Raji (cell line): ENCODE results near the gene EID3.

Experiments
- POLR2A ChIP-seq: IDR thresholded peaks from 2 replicates; pipeline ENCODE4 v1.6.1; 2011; ENCODE audit warnings: low read depth, low read length, control low read depth; ENCODE audit not compliant: insufficient read depth

Gene EID3

DNA sequence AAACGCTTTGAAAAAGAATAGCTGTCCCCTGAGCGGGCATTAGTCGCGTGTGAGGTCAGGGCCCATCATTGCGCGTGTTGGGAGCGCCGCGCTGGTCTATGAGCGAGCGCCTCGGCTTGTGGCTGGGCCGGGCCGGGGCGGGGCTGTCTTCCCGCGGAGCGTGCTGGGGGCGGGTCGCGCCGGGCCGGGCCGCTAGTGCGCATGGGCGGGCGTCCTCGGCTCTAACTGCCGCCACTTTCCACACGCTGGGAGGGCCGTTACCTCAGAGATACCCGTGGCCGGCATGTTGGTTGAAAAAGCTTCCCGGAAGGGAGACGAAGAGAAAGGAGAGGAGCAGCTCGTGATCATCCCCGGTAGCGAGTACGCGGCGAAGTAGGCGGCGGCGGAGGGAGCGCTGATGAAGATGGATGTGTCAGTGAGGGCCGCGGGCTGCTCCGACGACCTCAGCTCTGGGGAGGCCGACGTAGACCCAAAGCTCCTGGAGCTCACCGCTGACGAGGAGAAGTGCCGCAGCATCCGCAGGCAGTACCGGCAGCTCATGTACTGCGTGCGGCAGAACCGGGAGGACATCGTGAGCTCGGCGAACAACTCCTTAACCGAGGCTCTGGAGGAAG lies at the start of gene EID3:
TSS of gene EID3 (plus strand) at position 202 of the 614 bp plus-strand sequence. CDS start at position 398, 196 bp downstream.
- no peak for TF ChIP-seq POLR2A

DNA sequence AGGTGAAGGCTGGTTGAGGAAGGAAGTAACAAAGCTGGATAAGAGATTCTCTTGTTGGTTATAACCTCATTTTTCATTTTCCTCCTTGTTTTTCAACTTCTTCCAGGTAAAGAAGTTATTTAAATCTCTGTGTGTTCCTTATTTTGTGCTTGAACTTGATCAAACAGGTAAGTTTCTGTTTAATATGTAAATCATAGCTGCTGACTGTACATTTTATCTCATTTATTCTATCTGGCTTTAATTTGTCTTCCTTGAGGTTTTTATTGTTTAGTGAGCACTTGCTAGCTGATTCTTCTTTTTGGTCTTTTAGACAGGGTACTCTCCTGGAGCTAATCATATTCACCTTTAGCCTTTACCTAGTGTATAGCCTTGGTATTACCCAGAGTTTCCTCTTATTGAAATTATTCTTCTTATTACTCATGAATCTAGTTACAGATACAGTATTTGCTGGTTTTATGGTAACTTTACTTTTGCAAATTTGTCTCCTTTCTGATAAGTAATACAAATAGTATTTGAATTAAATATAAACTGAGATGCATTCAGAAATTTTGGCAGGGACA lies 45.5 kb upstream of the EID3 start:
- no peak for TF ChIP-seq POLR2A

DNA sequence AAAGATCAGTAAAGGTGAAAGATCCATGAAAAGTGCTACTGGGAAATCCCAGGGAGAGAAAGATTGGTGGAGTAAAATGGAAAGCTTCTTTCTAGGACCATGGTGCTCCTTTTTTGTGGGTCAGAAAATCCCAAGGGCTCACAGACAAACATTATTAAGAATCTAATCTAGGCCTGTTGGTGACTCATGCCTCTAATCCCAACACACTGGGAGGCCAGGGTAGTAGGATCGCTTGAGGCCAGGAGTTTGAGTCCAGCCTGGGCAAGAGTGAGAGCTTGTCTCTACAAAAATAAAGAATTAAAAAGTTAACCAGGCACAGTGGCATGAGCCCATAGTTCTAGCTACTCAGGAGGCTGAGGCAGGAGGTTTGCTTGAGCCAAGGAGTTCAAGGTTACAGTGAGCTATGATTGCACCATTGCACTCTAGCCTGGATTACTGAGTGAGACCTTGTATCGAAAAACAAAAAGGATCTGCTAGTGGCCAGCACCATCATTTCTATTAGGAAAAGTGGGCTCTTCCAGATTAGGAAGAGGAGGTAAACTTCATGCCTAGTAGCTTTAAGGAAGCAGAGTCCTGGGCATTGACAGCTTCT lies 45.0 kb upstream of the EID3 start:
- TF ChIP-seq POLR2A = no peak

DNA sequence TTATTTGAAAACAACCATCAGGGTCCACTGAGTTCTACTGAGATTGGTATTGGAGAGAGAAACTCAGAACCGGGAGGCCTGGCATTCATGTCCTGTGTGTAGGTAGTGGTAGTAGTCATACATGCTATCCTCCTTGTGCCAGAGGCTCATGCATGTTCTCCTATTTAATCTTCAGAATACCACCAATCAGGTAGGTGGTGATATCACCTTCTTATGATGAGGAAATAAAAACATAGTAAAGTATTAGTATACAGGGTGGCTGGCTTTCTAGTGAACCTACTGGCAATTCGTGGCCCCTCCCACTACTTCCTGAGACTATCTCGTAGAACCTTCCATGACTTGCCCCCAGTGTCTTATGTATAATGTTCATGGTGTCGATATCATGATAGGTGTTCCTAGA lies 40.5 kb upstream of the EID3 start:
- TF ChIP-seq POLR2A = no peak

- no peak for TF ChIP-seq POLR2A
Observed at GRCh38 chr12:104263580-104264358, 39.8 kb upstream of the EID3 start.

DNA sequence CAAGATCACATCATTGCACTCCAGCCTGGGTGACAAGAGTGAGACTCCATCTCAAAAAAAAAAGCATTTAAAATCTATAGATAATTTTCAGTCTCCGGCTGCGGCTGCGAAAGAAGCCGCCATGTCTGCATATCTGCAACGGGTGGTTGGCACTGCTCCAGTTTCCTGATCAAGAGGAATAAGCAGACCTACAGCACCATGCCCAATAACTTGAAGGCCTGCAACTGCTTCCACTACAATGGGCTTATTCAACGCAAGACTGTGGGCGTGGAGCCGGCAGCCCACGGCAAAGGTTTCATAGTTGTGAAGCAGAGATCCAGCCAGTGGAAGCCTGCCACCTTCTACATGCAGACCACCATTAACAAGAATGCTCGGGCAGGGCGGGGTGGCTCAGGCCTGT lies 30.6 kb upstream of the EID3 start:
- TF ChIP-seq POLR2A = no peak

DNA sequence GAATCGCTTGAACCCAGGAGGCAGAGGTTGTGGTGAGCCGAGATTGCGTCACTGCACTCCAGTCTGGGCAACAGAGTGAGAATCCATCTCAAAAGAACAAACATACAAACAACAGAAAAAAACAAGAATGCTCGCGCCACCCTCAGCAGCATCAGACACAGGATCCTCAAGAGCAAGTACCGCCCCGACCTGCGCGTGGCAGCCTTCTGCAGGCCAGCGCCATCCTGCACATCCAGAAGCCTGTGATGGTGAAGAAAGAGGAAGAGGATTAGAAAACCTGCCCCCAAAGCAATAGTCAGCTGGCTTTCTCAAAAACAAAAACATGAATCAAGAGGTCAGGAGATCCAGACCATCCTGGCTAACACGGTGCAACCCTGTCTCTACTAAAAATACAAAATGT lies 30.0 kb upstream of the EID3 start:
- TF ChIP-seq POLR2A = no peak

GRCh38 chr12:104274811-104275210 lies 28.7 kb upstream of the EID3 start:
- no peak for TF ChIP-seq POLR2A

DNA sequence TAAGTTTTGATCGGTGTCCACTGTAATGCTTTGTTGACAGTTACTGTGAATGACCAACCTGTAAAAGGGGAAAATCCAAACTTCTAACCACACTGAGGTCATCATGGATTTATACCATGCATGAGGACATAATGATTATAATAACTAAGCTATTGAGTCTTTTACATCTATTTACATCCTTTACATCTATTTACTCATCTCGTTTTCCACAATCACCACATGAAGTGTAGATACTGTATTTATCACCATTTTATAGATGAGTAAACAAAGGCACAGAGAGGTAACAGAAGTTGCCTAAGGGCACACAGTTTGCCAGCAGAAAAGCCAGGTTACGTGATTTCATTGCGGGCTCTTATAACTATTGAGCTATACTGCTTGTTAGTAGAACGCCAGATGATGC lies 27.9 kb upstream of the EID3 start:
- TF ChIP-seq POLR2A = no peak

DNA sequence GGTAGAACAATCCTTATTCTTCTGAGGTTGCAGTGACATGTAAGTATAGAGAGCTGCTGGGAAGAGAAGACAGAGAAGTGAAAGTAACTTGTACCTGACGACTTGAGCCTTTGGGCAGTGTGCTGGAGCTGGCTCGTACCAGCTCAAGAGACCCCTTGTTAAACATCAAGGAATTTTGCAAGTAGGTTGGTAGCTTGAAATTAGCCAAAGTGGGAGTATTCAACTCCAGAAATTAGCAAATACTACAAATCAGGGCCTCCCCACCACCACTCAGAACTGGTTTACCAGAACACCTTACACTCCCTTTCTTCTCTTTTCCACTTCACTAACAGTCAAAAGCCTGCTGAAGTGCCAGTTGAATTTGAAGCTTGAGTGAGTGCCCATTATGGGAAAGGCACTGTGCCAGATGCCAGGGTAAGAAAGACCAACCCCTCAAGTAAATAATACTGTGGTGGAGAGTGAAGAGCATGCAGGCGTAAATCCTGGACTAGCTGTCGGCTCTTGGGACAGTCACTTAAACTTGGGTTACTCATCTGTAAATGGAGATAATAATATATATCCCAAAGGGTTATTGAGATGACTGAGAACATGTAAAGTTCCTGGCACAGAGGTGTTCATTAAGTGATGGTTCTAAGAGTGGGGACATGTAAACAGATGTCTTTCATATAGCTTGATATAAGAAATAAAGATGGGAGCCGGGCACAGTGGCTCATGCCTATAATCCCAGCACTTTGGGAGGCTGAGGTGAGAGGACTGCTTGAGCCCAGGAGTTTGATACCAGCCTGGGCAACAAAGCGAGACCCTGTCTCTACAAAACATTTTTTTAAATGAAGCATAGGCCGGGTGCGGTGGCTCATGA lies 27.0 kb upstream of the EID3 start:
- TF ChIP-seq POLR2A = no peak

DNA sequence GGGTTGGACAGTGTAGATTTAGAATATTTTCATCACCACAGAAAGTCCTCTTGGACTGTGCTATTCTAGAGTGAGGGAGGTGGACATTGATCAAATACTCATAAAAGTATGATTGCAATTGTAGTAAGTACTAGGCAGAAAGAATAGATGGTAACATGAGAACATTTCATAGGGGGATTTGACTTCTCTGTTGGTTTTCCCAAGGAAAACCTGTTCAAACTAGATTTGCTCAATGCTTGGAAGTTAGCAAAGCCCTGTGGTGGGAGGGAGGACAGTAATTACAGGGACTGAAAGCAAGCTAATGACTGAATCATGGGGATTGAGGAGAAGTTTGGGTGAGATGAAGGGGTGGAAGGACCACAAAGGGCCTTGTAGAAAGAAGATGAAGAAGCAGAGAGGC lies 24.4 kb upstream of the EID3 start:
- no peak for TF ChIP-seq POLR2A

DNA sequence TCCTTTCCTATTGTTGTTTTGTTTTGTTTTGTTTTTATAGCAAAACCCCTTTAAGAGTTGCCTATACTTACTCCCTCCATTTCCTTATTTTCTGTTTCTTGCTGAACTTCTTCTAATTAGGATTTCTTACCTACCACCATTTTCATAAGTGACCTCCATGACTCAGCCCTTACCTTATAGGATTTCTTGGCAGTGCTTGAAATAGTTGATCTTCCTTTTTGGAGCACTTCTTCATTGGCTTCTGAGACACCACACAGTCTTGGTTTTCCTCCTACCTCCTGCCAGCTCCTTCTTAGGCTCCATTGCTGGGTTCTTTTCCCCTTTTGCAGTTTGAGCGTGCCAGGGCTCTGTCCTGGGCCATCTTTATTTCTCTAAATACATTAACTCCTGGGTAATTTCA lies 23.4 kb upstream of the EID3 start:
- no peak for TF ChIP-seq POLR2A

GRCh38 chr12:104280717-104281458 lies 22.7 kb upstream of the EID3 start:
- no peak for TF ChIP-seq POLR2A

- TF ChIP-seq POLR2A = no peak
Observed at GRCh38 chr12:104281636-104282035, 21.9 kb upstream of the EID3 start.

DNA sequence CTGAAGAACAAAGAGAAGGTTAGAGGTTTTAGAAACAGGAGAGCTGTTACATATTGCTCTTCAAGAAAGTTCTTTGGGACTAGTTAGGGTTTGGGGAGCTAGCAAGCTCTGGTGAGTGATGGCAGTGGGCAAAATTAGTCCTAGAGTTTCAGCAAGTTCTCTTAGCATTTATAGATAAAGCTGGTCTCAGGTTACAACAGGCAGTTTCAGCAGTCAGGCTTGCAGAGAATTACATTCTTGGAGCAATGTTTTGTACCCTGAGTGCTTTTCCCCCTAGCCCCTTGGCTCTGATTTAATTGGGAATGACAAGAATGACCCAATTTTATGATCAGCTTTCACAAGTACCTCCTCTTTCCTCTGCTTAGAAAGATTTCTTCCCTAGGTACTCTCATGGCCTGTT lies 21.4 kb upstream of the EID3 start:
- TF ChIP-seq POLR2A = no peak
